Measurements from ENCODE around the gene PTH1R. TPM values are rescaled to one million over a fixed set of nuclear protein-coding genes. Genes with fewer than 3 reads are reported as not detected.

PTH1R gene
- total RNA-seq, 4 donors from 2014 or later: 0.40 to 1.9 (median 1.5) TPM

- Histone ChIP-seq H3K27ac (peak overlapping the region; percentile 88 to 96 (median 93)), H3K27me3 (no peaks in the 10 kb centered on the region), H3K9me3 (no peaks in the 10 kb centered on the region), H3K4me3 (peak overlapping the region in 1 of 4 donors; percentile 7), H3K36me3 (peaks cover 0 to 7% (median 0%) of the 10 kb centered on the region in 3 donors), H3K4me1 (peaks cover 71 to 98% (median 91%) of the 10 kb centered on the region in 3 donors)
- no peak for DNase-seq
- intact Hi-C loops (cut with DNase I): no loop called here
- TF ChIP-seq CTCF (IDR thresholded peaks at IDR 0.05) (no peak), POLR2A (IDR thresholded peaks at IDR 0.05) (no peak)
- 60 to 72% methylated on average over 1 to 4 of the region's 4 CpGs for WGBS, 2 donors
Measured at GRCh38 chr3:46947546-46947901, 70.0 kb downstream of the PTH1R start.

DNA sequence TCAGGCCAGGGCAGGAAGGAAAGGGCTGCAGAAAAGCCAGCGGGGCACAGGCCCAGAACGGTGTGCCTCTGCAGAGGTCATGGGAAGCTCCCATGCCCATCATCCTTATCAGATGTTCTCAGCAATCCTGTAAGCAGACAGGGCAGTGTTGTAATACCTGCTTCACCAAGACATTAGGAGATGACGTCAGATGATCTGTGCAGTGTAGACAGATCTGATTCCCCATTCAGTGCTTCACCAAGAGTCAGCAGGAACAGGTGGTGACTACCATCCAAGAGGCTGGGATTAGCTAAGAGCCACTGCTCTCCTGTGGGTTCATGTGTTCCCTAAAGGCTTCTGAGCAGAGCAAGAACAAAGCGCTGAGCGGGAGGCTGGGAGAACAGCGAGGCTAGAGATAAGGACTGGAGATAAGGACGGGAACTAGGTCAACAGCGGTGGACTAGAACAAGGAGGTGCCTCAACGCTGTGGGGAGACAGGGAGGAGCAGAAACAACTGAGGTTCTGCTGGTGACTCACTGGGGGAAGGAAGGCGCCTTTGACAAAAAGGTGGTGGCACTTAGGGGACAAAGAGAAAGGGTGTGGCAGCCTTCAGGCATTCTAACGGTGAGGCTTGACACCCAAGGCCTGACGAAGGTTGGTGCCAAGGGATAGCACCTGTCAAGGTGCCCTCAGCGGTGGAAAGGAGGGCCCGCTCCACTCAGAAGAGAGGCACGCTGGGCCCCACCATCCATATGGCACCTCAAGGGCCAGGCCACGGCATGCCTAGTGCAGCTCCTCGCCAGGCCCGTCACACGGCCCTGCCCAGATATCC lies 70.7 kb downstream of the PTH1R start:
- H3K27ac ChIP-seq: peak overlapping the region; percentile 88 to 96 (median 93)
- H3K4me3 ChIP-seq: peak overlapping the region in 1 of 4 donors; percentile 7
- H3K27me3 ChIP-seq: no peaks in the 10 kb centered on the region
- intact Hi-C loops (cut with DNase I): no loop called here
- no peak for TF ChIP-seq CTCF (IDR thresholded peaks at IDR 0.05)
- TF ChIP-seq POLR2A (IDR thresholded peaks at IDR 0.05): peak in 1 of 4 donors; percentile 27
- 33 to 40% methylated on average over 14 to 15 of the region's 19 CpGs for WGBS, 2 donors
- H3K36me3 ChIP-seq: peaks cover 0 to 4% (median 0%) of the 10 kb centered on the region in 3 donors
- DNase-seq: no peak
- no peaks in the 10 kb centered on the region for H3K9me3 ChIP-seq
- H3K4me1 ChIP-seq: peaks cover 64 to 98% (median 89%) of the 10 kb centered on the region in 3 donors

GRCh38 chr3:46948830-46949671 lies 71.5 kb downstream of the PTH1R start:
- intact Hi-C loops (cut with DNase I): no loop called here
- H3K36me3 ChIP-seq: peaks cover 0 to 4% (median 0%) of the 10 kb centered on the region in 3 donors
- peak overlapping the region; percentile 88 to 96 (median 93) for H3K27ac ChIP-seq
- H3K27me3 ChIP-seq: no peaks in the 10 kb centered on the region
- no peak for DNase-seq
- no peak overlapping the region for H3K4me3 ChIP-seq
- H3K4me1 ChIP-seq: peaks cover 62 to 98% (median 87%) of the 10 kb centered on the region in 3 donors
- no peak for TF ChIP-seq POLR2A (IDR thresholded peaks at IDR 0.05)
- no peak for TF ChIP-seq CTCF (IDR thresholded peaks at IDR 0.05)
- H3K9me3 ChIP-seq: no peaks in the 10 kb centered on the region
- WGBS, 2 donors: 19 to 24% methylated on average over 3 of the region's 6 CpGs

GRCh38 chr3:46950177-46950576 lies 72.7 kb downstream of the PTH1R start:
- peaks cover 62 to 98% (median 86%) of the 10 kb centered on the region in 3 donors for H3K4me1 ChIP-seq
- intact Hi-C loops (cut with DNase I): no loop called here
- H3K36me3 ChIP-seq: peaks cover 0 to 4% (median 0%) of the 10 kb centered on the region in 3 donors
- DNase-seq: no peak
- H3K9me3 ChIP-seq: no peaks in the 10 kb centered on the region
- H3K27me3 ChIP-seq: no peaks in the 10 kb centered on the region
- peak overlapping the region in 3 of 4 donors; percentile 91 to 96 (median 95) for H3K27ac ChIP-seq
- 89 to 96% methylated on average over 2 of the region's 2 CpGs for WGBS, 2 donors
- no peak overlapping the region for H3K4me3 ChIP-seq
- TF ChIP-seq POLR2A (IDR thresholded peaks at IDR 0.05) (no peak), CTCF (IDR thresholded peaks at IDR 0.05) (no peak)

Measured in esophagus squamous epithelium (tissue), 5 donors.